Measurements from ENCODE around the gene SNX4. TPM values are rescaled to one million over a fixed set of nuclear protein-coding genes. Genes with fewer than 3 reads are reported as not detected.

SNX4 gene
- total and polyA plus RNA-seq, 4 donors = 25.9 to 54.6 (median 35.2) TPM

- H3K4me3 ChIP-seq (ENCODE audit: low read depth in 1 of 3, low read length in 3 of 3) = no peak overlapping the region
- no peak overlapping the region for H3K27ac ChIP-seq (ENCODE audit: low read depth in 1 of 2, low read length in 2 of 2)
- 92% methylated on average over 3 of the region's 3 CpGs for WGBS
- peaks cover 0 to 2% (median 0%) of the 10 kb centered on the region in 4 donors for H3K9me3 ChIP-seq (ENCODE audit: control insufficient read depth in 4 of 4, low read length in 3 of 4)
- no peak overlapping the region for H3K9ac ChIP-seq (ENCODE audit: low read depth in 1 of 2, low read length in 2 of 2)
- no peaks in the 10 kb centered on the region for H3K36me3 ChIP-seq (ENCODE audit: control insufficient read depth in 4 of 4, insufficient read depth in 3 of 4, low read depth in 1 of 4, low read length in 3 of 4)
- no peaks in the 10 kb centered on the region for H3K27me3 ChIP-seq (ENCODE audit: control insufficient read depth in 4 of 4, insufficient read depth in 4 of 4, low read length in 3 of 4)
- no peak for TF ChIP-seq EGR1 (IDR thresholded peaks at IDR 0.05; ENCODE audit: low read depth in 2 of 2)
- TF ChIP-seq CTCF (IDR thresholded peaks at IDR 0.05; ENCODE audit: low read depth, low read length, missing input control) = no peak
- TF ChIP-seq HNF4G (IDR thresholded peaks at IDR 0.05) = no peak
- no peak for TF ChIP-seq YY1 (IDR thresholded peaks at IDR 0.05)
- TF ChIP-seq GABPA (IDR thresholded peaks at IDR 0.05 in 1 of 2, conservative IDR thresholded peaks at IDR 0.05 in 1 of 2) = no peak
- TF ChIP-seq ZBTB33 (IDR thresholded peaks at IDR 0.05) = no peak
- TF ChIP-seq REST (IDR thresholded peaks at IDR 0.05) = no peak
- no peak for TF ChIP-seq MAX (IDR thresholded peaks at IDR 0.05)
- TF ChIP-seq ATF3 (IDR thresholded peaks at IDR 0.05) = no peak
- TF ChIP-seq FOXA2 (IDR thresholded peaks at IDR 0.05) = no peak
- TF ChIP-seq FOXA1 (IDR thresholded peaks at IDR 0.05) = no peak
- no peak for TF ChIP-seq NR2F2 (IDR thresholded peaks at IDR 0.05)
- TF ChIP-seq HNF4A (conservative IDR thresholded peaks at IDR 0.05) = no peak
- no peak for TF ChIP-seq JUND (IDR thresholded peaks at IDR 0.05)
- TF ChIP-seq RAD21 (IDR thresholded peaks at IDR 0.05) = no peak
- no peak for DNase-seq (ENCODE audit: low spot score)
- H3K4me1 ChIP-seq (ENCODE audit: control insufficient read depth in 4 of 4, insufficient read depth in 4 of 4, low read length in 3 of 4) = no peaks in the 10 kb centered on the region
Observed at GRCh38 chr3:125416235-125416634, 103.8 kb downstream of the SNX4 start.

GRCh38 chr3:125414669-125415068 lies 105.3 kb downstream of the SNX4 start:
- Histone ChIP-seq H3K4me3 (ENCODE audit: low read depth in 1 of 3, low read length in 3 of 3) (no peak overlapping the region), H3K27me3 (ENCODE audit: control insufficient read depth in 4 of 4, insufficient read depth in 4 of 4, low read length in 3 of 4) (no peaks in the 10 kb centered on the region), H3K27ac (ENCODE audit: low read depth in 1 of 2, low read length in 2 of 2) (no peak overlapping the region), H3K9ac (ENCODE audit: low read depth in 1 of 2, low read length in 2 of 2) (no peak overlapping the region), H3K36me3 (ENCODE audit: control insufficient read depth in 4 of 4, insufficient read depth in 3 of 4, low read depth in 1 of 4, low read length in 3 of 4) (no peaks in the 10 kb centered on the region), H3K9me3 (ENCODE audit: control insufficient read depth in 4 of 4, low read length in 3 of 4) (peaks cover 0 to 2% (median 0%) of the 10 kb centered on the region in 4 donors), H3K4me1 (ENCODE audit: control insufficient read depth in 4 of 4, insufficient read depth in 4 of 4, low read length in 3 of 4) (peaks cover 0 to 4% (median 0%) of the 10 kb centered on the region in 4 donors)
- 90% methylated on average over 8 of the region's 8 CpGs for WGBS
- DNase-seq (ENCODE audit: low spot score) = no peak
- no peak for TF ChIP-seq MAX (IDR thresholded peaks at IDR 0.05)
- no peak for TF ChIP-seq YY1 (IDR thresholded peaks at IDR 0.05)
- no peak for TF ChIP-seq NR2F2 (IDR thresholded peaks at IDR 0.05)
- no peak for TF ChIP-seq HNF4G (IDR thresholded peaks at IDR 0.05)
- TF ChIP-seq EGR1 (IDR thresholded peaks at IDR 0.05; ENCODE audit: low read depth in 2 of 2) = no peak
- TF ChIP-seq CTCF (IDR thresholded peaks at IDR 0.05; ENCODE audit: low read depth, low read length, missing input control) = no peak
- no peak for TF ChIP-seq TAF1 (conservative IDR thresholded peaks at IDR 0.05)
- TF ChIP-seq SP1 (IDR thresholded peaks at IDR 0.05) = no peak
- TF ChIP-seq RAD21 (IDR thresholded peaks at IDR 0.05) = no peak
- TF ChIP-seq RXRA (IDR thresholded peaks at IDR 0.05) = no peak
- no peak for TF ChIP-seq HNF4A (conservative IDR thresholded peaks at IDR 0.05)
